ENCODE data around the gene RCAN2. TPM values are rescaled to one million over a fixed set of nuclear protein-coding genes. Genes with fewer than 3 reads are reported as not detected.

Gene RCAN2
- total and polyA plus RNA-seq, 4 experiments from 2014 or later = 0.06 to 0.21 TPM; not detected in 2

- Mint-ChIP-seq H3K27me3 (peaks cover 1 to 3% of the 10 kb centered on the region in 2 donors), H3K9me3 (peaks cover 0 to 3% (median under 1%) of the 10 kb centered on the region in 8 donors), H3K27ac (no peak overlapping the region), H3K36me3 (no peaks in the 10 kb centered on the region), H3K4me1 (no peaks in the 10 kb centered on the region), H3K4me3 (no peak overlapping the region)
- Histone ChIP-seq H3K9me3 (ENCODE audit: control insufficient read depth in 1 of 2, low read length in 2 of 2) (no peaks in the 10 kb centered on the region), H3K4me1 (ENCODE audit: insufficient read depth, low read length) (no peaks in the 10 kb centered on the region), H3K27ac (ENCODE audit: low read depth, low read length) (no peak overlapping the region), H3K4me3 (ENCODE audit: low read length in 2 of 2) (no peak overlapping the region), H3K36me3 (ENCODE audit: insufficient read depth, low read length) (no peaks in the 10 kb centered on the region), H3K27me3 (ENCODE audit: insufficient read depth, low read length) (no peaks in the 10 kb centered on the region)
- no peak for DNase-seq
- ChIA-PET POLR2A (ENCODE audit: partially characterized antibody) (no interaction called here), CTCF (ENCODE audit: partially characterized antibody) (interaction anchor here (0.9 kb wide), 1 partner anchor 10 kb away, joined by 3 read pairs; no protein-coding TSS in a partner anchor)
- intact Hi-C loops (cut with micrococcal nuclease) = no loop called here
Measured at GRCh38 chr6:46216879-46217278, 274.4 kb downstream of the RCAN2 start.

- peaks cover 0 to 3% of the 10 kb centered on the region in 2 donors for H3K27me3 Mint-ChIP-seq
- ChIA-PET CTCF (ENCODE audit: partially characterized antibody) (interaction anchor here (0.6 kb wide), 1 partner anchor 19 kb away, joined by 3 read pairs; no protein-coding TSS in a partner anchor), POLR2A (ENCODE audit: partially characterized antibody) (no interaction called here)
- Histone ChIP-seq H3K36me3 (ENCODE audit: insufficient read depth, low read length) (no peaks in the 10 kb centered on the region), H3K4me1 (ENCODE audit: insufficient read depth, low read length) (no peaks in the 10 kb centered on the region), H3K27ac (ENCODE audit: low read depth, low read length) (no peak overlapping the region), H3K27me3 (ENCODE audit: insufficient read depth, low read length) (no peaks in the 10 kb centered on the region), H3K4me3 (ENCODE audit: low read length in 2 of 2) (no peak overlapping the region), H3K9me3 (ENCODE audit: control insufficient read depth in 1 of 2, low read length in 2 of 2) (no peaks in the 10 kb centered on the region)
- intact Hi-C loops (cut with micrococcal nuclease) = no loop called here
- H3K9me3 Mint-ChIP-seq = peaks cover 0 to 4% (median under 1%) of the 10 kb centered on the region in 8 donors
- no peaks in the 10 kb centered on the region for H3K4me1 Mint-ChIP-seq
- H3K27ac Mint-ChIP-seq = no peak overlapping the region
- H3K4me3 Mint-ChIP-seq = no peak overlapping the region
- DNase-seq = no peak
- no peaks in the 10 kb centered on the region for H3K36me3 Mint-ChIP-seq
Measured at GRCh38 chr6:46215777-46216176, 275.5 kb downstream of the RCAN2 start.

- intact Hi-C loops (cut with micrococcal nuclease) = no loop called here
- no peaks in the 10 kb centered on the region for H3K36me3 Mint-ChIP-seq
- no peaks in the 10 kb centered on the region for H3K4me1 ChIP-seq (ENCODE audit: insufficient read depth, low read length)
- H3K9me3 Mint-ChIP-seq = peaks cover 0 to 5% (median under 1%) of the 10 kb centered on the region in 8 donors
- no peak overlapping the region for H3K4me3 ChIP-seq (ENCODE audit: low read length in 2 of 2)
- no peak overlapping the region for H3K4me3 Mint-ChIP-seq
- H3K27ac Mint-ChIP-seq = no peak overlapping the region
- no peaks in the 10 kb centered on the region for H3K9me3 ChIP-seq (ENCODE audit: control insufficient read depth in 1 of 2, low read length in 2 of 2)
- DNase-seq = no peak
- no peaks in the 10 kb centered on the region for H3K36me3 ChIP-seq (ENCODE audit: insufficient read depth, low read length)
- H3K4me1 Mint-ChIP-seq = no peaks in the 10 kb centered on the region
- H3K27me3 Mint-ChIP-seq = peaks cover 0 to 3% of the 10 kb centered on the region in 2 donors
- POLR2A ChIA-PET (ENCODE audit: partially characterized antibody) = no interaction called here
- no peak overlapping the region for H3K27ac ChIP-seq (ENCODE audit: low read depth, low read length)
- CTCF ChIA-PET (ENCODE audit: partially characterized antibody) = no interaction called here
- no peaks in the 10 kb centered on the region for H3K27me3 ChIP-seq (ENCODE audit: insufficient read depth, low read length)
Measured at GRCh38 chr6:46215213-46215612, 276.0 kb downstream of the RCAN2 start.

GRCh38 chr6:46211917-46212316 is 279.3 kb downstream of the RCAN2 start:
- Histone ChIP-seq H3K4me1 (ENCODE audit: insufficient read depth, low read length) (no peaks in the 10 kb centered on the region), H3K27ac (ENCODE audit: low read depth, low read length) (no peak overlapping the region), H3K4me3 (ENCODE audit: low read length in 2 of 2) (no peak overlapping the region), H3K9me3 (ENCODE audit: control insufficient read depth in 1 of 2, low read length in 2 of 2) (no peaks in the 10 kb centered on the region), H3K27me3 (ENCODE audit: insufficient read depth, low read length) (no peaks in the 10 kb centered on the region), H3K36me3 (ENCODE audit: insufficient read depth, low read length) (no peaks in the 10 kb centered on the region)
- Mint-ChIP-seq H3K4me3 (no peak overlapping the region), H3K27ac (no peak overlapping the region), H3K36me3 (no peaks in the 10 kb centered on the region), H3K27me3 (no peaks in the 10 kb centered on the region), H3K4me1 (no peaks in the 10 kb centered on the region), H3K9me3 (peaks cover 0 to 4% (median under 1%) of the 10 kb centered on the region in 8 donors)
- intact Hi-C loops (cut with micrococcal nuclease) = no loop called here
- CTCF ChIA-PET (ENCODE audit: partially characterized antibody) = interaction anchor here (1.1 kb wide), 1 partner anchor 9 kb away, joined by 3 read pairs; no protein-coding TSS in a partner anchor
- DNase-seq = no peak
- POLR2A ChIA-PET (ENCODE audit: partially characterized antibody) = no interaction called here

GRCh38 chr6:46210294-46210693 is 281.0 kb downstream of the RCAN2 start:
- Mint-ChIP-seq H3K9me3 (peaks cover 0 to 4% (median under 1%) of the 10 kb centered on the region in 8 donors), H3K27me3 (peaks cover 0 to 3% of the 10 kb centered on the region in 2 donors), H3K4me1 (no peaks in the 10 kb centered on the region), H3K27ac (no peak overlapping the region), H3K36me3 (no peaks in the 10 kb centered on the region), H3K4me3 (no peak overlapping the region)
- H3K4me1 ChIP-seq (ENCODE audit: insufficient read depth, low read length) = no peaks in the 10 kb centered on the region
- intact Hi-C loops (cut with micrococcal nuclease) = no loop called here
- H3K36me3 ChIP-seq (ENCODE audit: insufficient read depth, low read length) = no peaks in the 10 kb centered on the region
- no peaks in the 10 kb centered on the region for H3K27me3 ChIP-seq (ENCODE audit: insufficient read depth, low read length)
- H3K4me3 ChIP-seq (ENCODE audit: low read length in 2 of 2) = no peak overlapping the region
- H3K27ac ChIP-seq (ENCODE audit: low read depth, low read length) = no peak overlapping the region
- CTCF ChIA-PET (ENCODE audit: partially characterized antibody) = no interaction called here
- no peaks in the 10 kb centered on the region for H3K9me3 ChIP-seq (ENCODE audit: control insufficient read depth in 1 of 2, low read length in 2 of 2)
- POLR2A ChIA-PET (ENCODE audit: partially characterized antibody) = no interaction called here
- DNase-seq = no peak

- POLR2A ChIA-PET (ENCODE audit: partially characterized antibody) = no interaction called here
- no peak overlapping the region for H3K4me3 Mint-ChIP-seq
- Histone ChIP-seq H3K4me3 (ENCODE audit: low read length in 2 of 2) (no peak overlapping the region), H3K36me3 (ENCODE audit: insufficient read depth, low read length) (no peaks in the 10 kb centered on the region), H3K9me3 (ENCODE audit: control insufficient read depth in 1 of 2, low read length in 2 of 2) (no peaks in the 10 kb centered on the region), H3K27me3 (ENCODE audit: insufficient read depth, low read length) (no peaks in the 10 kb centered on the region), H3K4me1 (ENCODE audit: insufficient read depth, low read length) (no peaks in the 10 kb centered on the region), H3K27ac (ENCODE audit: low read depth, low read length) (no peak overlapping the region)
- intact Hi-C loops (cut with micrococcal nuclease) = no loop called here
- no peak for DNase-seq
- H3K27me3 Mint-ChIP-seq = peaks cover 0 to 3% of the 10 kb centered on the region in 2 donors
- CTCF ChIA-PET (ENCODE audit: partially characterized antibody) = no interaction called here
- no peak overlapping the region for H3K27ac Mint-ChIP-seq
- peaks cover 0 to 3% (median under 1%) of the 10 kb centered on the region in 8 donors for H3K9me3 Mint-ChIP-seq
- H3K36me3 Mint-ChIP-seq = no peaks in the 10 kb centered on the region
- no peaks in the 10 kb centered on the region for H3K4me1 Mint-ChIP-seq
Measured at GRCh38 chr6:46208303-46208702, 282.9 kb downstream of the RCAN2 start.

GRCh38 chr6:46207174-46207573 is 284.1 kb downstream of the RCAN2 start:
- no peak for DNase-seq
- Mint-ChIP-seq H3K4me1 (no peaks in the 10 kb centered on the region), H3K27ac (no peak overlapping the region), H3K4me3 (no peak overlapping the region), H3K9me3 (peaks cover 0 to 6% (median 1%) of the 10 kb centered on the region in 8 donors), H3K36me3 (no peaks in the 10 kb centered on the region), H3K27me3 (peaks cover 0 to 3% of the 10 kb centered on the region in 2 donors)
- Histone ChIP-seq H3K4me3 (ENCODE audit: low read length in 2 of 2) (no peak overlapping the region), H3K9me3 (ENCODE audit: control insufficient read depth in 1 of 2, low read length in 2 of 2) (no peaks in the 10 kb centered on the region), H3K4me1 (ENCODE audit: insufficient read depth, low read length) (no peaks in the 10 kb centered on the region), H3K27ac (ENCODE audit: low read depth, low read length) (no peak overlapping the region), H3K36me3 (ENCODE audit: insufficient read depth, low read length) (no peaks in the 10 kb centered on the region), H3K27me3 (ENCODE audit: insufficient read depth, low read length) (no peaks in the 10 kb centered on the region)
- intact Hi-C loops (cut with micrococcal nuclease) = no loop called here
- ChIA-PET POLR2A (ENCODE audit: partially characterized antibody) (no interaction called here), CTCF (ENCODE audit: partially characterized antibody) (interaction anchor here (0.6 kb wide), 1 partner anchor 10 kb away, joined by 3 read pairs; no protein-coding TSS in a partner anchor)

Measured in CD4-positive, alpha-beta memory T cell (primary cell).